VCaP (cell line): ENCODE data around the gene IRF2BP1.
"Not testable (repeated sequence)": the region's sequence is repeated elsewhere in the genome, so short reads cannot be mapped to it uniquely, and the experiment has no call there.

Experiments
- H3K27ac ChIP-seq: fragments of 450-650 bp; 2 replicates; pipeline ENCODE4 v1.5.1; 2017
- CTCF ChIP-seq: fragments of 450-650 bp; conservative IDR thresholded peaks from 2 replicates; pipeline ENCODE4 v1.5.1; 2017; ENCODE audit warnings: mild to moderate bottlenecking, moderate library complexity

The IRF2BP1 gene

GRCh38 chr19:45901432-45901911, 15.5 kb upstream of the IRF2BP1 start:
- TF ChIP-seq CTCF: no peak
- peak overlapping the region; percentile 82; the same call in 1 of the 2 replicates for H3K27ac ChIP-seq

- TF ChIP-seq CTCF: no peak
- peak overlapping the region; percentile 82; the same call in 1 of the 2 replicates for H3K27ac ChIP-seq
These were observed 14.9 kb upstream of the IRF2BP1 start for GRCh38 chr19:45900738-45901431.

- TF ChIP-seq CTCF: no peak
- H3K27ac ChIP-seq: no peak overlapping the region
These were observed 14.1 kb upstream of the IRF2BP1 start for GRCh38 chr19:45899919-45900589.

- no peak for TF ChIP-seq CTCF
- H3K27ac ChIP-seq: no peak overlapping the region
These were observed 13.3 kb upstream of the IRF2BP1 start for GRCh38 chr19:45899253-45899652.

GRCh38 chr19:45897261-45897812, 11.4 kb upstream of the IRF2BP1 start:
- TF ChIP-seq CTCF: no peak
- no peak overlapping the region for H3K27ac ChIP-seq

- not testable (repeated sequence) for H3K27ac ChIP-seq
These were observed 10.2 kb upstream of the IRF2BP1 start for GRCh38 chr19:45895983-45896599.

- H3K27ac ChIP-seq: no peak overlapping the region
- TF ChIP-seq CTCF: no peak
These were observed 9.6 kb upstream of the IRF2BP1 start for GRCh38 chr19:45895519-45895972.
